Adipocyte (in vitro differentiated cells): Measurements from ENCODE around the gene NFIB.
A peak's percentile ranks its signal among the peaks of the same experiment; 100 is the strongest.

Experiments
- DNase-seq: peaks from one replicate; pipeline ENCODE4 v3.0.0-alpha.2; 2015; ENCODE audit warnings: low read depth
- H3K27me3 ChIP-seq: replicated peaks from 2 replicates; pipeline ENCODE4 v1.7.0; 2013; ENCODE audit warnings: mild to moderate bottlenecking, low read length, moderate library complexity; ENCODE audit not compliant: control insufficient read depth, insufficient read depth
- H3K36me3 ChIP-seq: 2 replicates; pipeline ENCODE4 v1.7.0; 2013; ENCODE audit warnings: low read length, mild to moderate bottlenecking, moderate library complexity; ENCODE audit not compliant: control insufficient read depth, insufficient read depth, severe bottlenecking
- H3K4me1 ChIP-seq: 2 replicates; pipeline ENCODE4 v1.7.0; 2013; ENCODE audit warnings: mild to moderate bottlenecking, low read length, moderate library complexity; ENCODE audit not compliant: control insufficient read depth, insufficient read depth
- H3K4me3 ChIP-seq: 2 replicates; pipeline ENCODE4 v1.7.0; 2013; ENCODE audit warnings: mild to moderate bottlenecking, low read length, moderate library complexity
- H3K9ac ChIP-seq: 2 replicates; pipeline ENCODE4 v1.7.0; 2013; ENCODE audit warnings: mild to moderate bottlenecking, low read length, moderate library complexity
- H3K9me3 ChIP-seq: 2 replicates; pipeline ENCODE4 v1.7.0; 2013; ENCODE audit warnings: mild to moderate bottlenecking, low read length, moderate library complexity; ENCODE audit not compliant: control insufficient read depth

Gene NFIB

DNA sequence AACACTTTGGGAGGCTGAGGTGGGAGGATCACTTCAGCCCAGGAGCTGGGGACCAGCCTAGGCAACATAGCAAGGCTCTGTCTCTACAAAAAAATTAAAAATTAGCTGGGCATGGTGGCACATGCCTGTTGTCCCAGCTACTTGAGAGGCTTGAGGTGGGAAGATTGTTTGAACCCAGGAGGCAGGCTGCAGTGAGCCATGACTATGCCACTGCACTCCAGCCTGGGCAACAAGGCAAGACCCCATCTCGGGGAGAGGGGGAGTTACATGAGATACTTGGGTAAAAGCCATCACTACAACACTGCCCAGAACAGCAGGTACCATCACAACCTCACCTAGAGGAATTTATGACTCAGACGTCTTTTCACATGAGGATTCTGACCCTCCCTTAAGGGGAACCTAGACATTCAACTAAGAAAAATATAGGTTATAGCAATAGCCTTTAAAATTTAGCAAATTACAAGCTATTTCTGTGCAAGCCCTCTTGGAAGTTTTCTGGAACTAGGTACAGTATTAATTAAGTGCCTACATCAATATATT, 143.5 kb downstream of the NFIB start:
- Histone ChIP-seq H3K36me3 (peaks cover 6% of the 10 kb centered on the region), H3K4me3 (no peak overlapping the region), H3K27me3 (no peaks in the 10 kb centered on the region), H3K4me1 (peaks cover 10% of the 10 kb centered on the region), H3K9ac (no peak overlapping the region), H3K9me3 (no peaks in the 10 kb centered on the region)
- no peak for DNase-seq

DNA sequence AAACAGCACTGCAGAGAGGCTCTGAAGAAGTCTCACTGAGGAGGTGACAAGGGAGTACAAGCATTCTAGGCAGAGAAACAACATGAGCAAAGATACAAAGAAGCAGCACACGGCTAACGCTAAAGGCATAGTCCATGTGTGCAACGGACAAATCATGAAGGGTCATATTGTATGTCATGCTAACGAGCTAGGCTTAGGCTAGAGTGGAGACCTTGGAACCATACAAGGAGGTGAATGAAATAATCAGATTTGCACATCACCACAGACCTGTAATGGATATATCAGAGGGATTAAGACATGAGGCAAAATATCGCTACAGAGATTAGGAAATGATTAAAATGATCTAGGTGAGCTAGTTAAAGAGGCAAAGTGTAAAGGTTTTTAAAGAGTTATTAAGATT, 145.6 kb downstream of the NFIB start:
- Histone ChIP-seq H3K36me3 (peaks cover 6% of the 10 kb centered on the region), H3K27me3 (no peaks in the 10 kb centered on the region), H3K9ac (no peak overlapping the region), H3K9me3 (no peaks in the 10 kb centered on the region), H3K4me1 (peaks cover 8% of the 10 kb centered on the region), H3K4me3 (no peak overlapping the region)
- no peak for DNase-seq

DNA sequence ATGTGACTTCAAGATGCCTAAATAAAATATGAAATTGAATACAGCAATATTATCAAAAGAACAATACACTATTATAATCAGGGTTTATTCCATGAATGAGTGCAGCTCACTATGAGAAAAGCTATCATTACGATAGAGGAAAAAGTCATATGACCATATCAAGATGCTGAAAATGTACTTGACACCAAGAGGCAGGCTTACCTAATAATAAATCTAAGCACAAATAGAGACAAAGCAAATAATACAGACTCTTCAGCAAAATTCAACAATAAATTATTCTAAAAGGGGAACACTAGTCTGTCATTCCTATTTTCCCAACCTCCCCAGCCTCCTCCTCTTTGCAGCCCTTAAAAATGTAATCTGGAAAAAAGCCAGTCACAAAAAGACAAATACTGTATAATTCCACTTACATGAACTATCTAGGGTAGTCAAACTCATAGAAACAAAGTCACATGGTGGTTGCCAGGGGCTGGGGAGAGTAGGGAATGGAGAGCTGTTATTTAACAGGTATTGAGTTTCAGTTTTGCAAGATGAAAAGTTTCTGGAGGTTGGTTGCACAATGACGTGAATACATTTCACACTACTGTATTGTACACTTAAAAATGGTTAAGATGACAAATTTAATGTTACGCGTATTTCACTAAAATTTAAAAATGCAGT, 148.4 kb downstream of the NFIB start:
- Histone ChIP-seq H3K9me3 (no peaks in the 10 kb centered on the region), H3K27me3 (no peaks in the 10 kb centered on the region), H3K9ac (no peak overlapping the region), H3K4me3 (no peak overlapping the region), H3K36me3 (peaks cover 6% of the 10 kb centered on the region), H3K4me1 (peaks cover 8% of the 10 kb centered on the region)
- peak; percentile 45 for DNase-seq

DNA sequence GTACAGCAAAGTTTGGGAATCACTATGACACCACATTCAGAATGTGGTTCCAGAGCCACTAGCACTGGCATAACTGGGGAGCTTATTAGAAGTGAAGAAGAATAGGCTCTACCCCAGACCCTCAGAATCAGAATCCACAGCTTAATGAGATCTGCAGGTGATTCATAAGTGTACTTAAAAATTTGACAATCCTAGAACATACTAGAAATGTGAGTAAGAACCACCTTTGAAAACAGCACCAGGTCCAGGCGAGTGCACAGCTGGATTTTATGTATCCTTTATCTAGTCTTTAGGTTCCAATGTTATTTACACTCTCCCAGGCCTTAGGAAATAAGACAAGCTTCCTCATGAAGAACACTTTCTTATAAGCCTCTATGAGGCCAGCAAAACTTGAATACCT, 149.0 kb downstream of the NFIB start:
- Histone ChIP-seq H3K9ac (no peak overlapping the region), H3K27me3 (no peaks in the 10 kb centered on the region), H3K4me3 (no peak overlapping the region), H3K36me3 (peaks cover 6% of the 10 kb centered on the region), H3K9me3 (no peaks in the 10 kb centered on the region), H3K4me1 (peaks cover 8% of the 10 kb centered on the region)
- DNase-seq: no peak

DNA sequence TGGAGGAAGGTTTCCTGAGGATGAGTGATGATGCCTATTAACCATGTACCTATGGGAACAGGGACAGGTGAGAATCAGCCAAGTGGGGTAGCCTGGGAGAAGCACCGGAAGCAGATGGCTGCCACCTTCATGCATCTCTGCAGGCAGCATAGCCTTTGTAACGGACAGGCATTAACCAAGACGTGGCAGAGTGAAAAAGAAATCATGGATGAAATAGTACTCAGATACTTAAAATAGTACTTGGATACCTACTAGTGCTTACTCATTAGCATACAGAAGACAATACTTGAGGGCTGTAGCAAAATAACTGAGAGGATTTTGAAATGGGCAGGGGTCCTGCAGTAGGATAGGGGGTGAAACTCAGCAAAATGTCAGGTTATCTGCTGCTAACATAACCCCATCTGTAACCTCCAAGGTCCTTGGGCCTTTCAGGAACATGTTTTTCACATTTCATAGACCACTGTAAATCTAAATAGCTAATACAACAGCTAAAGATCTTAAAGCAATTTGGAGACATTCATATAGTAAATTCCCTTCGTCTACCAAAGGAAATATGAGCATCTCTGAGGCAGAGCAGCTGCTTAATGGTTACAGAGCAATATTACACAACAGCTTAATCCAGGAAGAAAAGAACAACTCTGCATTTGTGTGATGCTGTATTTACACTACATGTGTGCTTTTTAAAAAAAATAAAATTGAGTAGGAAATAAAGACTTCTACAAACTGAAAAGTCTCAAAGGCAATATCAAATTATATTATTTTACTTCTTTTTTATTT, 154.3 kb downstream of the NFIB start:
- DNase-seq: peak; percentile 62
- peaks cover 11% of the 10 kb centered on the region for H3K4me1 ChIP-seq
- no peak overlapping the region for H3K9ac ChIP-seq
- no peak overlapping the region for H3K4me3 ChIP-seq
- H3K27me3 ChIP-seq: no peaks in the 10 kb centered on the region
- H3K9me3 ChIP-seq: no peaks in the 10 kb centered on the region
- H3K36me3 ChIP-seq: peaks cover 8% of the 10 kb centered on the region

DNA sequence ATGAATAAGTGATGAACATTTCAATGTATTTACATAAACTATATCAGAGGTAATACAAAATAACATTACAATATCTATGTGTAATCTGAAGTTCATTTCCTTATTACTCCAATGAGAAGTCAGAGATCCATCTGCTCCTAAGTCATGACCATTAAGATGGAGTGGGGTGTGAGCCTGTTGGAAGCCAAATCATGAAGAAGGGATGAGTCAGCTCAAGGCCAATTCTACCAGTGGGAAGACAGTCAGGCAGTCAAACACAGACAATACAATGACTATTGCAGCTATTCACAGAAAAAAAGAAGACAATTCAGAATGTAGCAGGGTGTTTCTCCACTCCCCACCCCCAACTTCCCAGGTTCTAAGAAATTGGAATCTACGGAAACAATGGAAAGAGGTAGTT, 155.0 kb downstream of the NFIB start:
- Histone ChIP-seq H3K36me3 (peaks cover 11% of the 10 kb centered on the region), H3K27me3 (no peaks in the 10 kb centered on the region), H3K9ac (no peak overlapping the region), H3K4me1 (peaks cover 11% of the 10 kb centered on the region), H3K9me3 (no peaks in the 10 kb centered on the region), H3K4me3 (no peak overlapping the region)
- no peak for DNase-seq

DNA sequence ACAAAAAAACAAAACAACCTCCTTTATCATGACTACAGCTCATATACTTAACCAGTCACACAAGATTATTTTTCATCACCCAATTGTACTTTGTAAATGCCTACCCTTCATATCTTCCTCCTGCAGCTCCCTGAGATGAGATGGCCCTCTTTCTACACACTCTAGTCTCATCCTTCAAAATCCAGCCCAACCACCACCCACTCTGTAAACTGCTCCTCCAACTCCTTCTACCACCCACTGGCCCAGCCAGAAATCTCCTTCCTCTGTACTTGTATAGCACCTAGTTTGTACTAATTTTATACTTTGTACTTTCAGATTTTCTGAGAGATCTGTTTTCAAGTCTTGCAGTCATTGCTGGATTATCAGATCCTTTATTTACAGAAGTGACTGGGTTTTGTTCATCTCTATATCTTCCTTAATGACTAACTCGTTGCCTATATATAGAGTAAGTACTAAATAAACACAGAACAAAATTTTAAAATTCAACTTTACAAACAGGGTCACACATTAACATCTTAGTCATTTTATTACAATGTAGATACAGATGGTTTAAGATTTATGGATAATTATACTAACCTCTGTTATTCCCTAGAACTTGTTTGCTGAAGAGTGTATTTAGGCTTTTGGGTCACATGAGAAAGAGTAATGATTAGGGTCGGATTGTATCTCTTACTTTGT, 155.7 kb downstream of the NFIB start:
- H3K36me3 ChIP-seq: peaks cover 11% of the 10 kb centered on the region
- no peak overlapping the region for H3K9ac ChIP-seq
- no peaks in the 10 kb centered on the region for H3K9me3 ChIP-seq

DNA sequence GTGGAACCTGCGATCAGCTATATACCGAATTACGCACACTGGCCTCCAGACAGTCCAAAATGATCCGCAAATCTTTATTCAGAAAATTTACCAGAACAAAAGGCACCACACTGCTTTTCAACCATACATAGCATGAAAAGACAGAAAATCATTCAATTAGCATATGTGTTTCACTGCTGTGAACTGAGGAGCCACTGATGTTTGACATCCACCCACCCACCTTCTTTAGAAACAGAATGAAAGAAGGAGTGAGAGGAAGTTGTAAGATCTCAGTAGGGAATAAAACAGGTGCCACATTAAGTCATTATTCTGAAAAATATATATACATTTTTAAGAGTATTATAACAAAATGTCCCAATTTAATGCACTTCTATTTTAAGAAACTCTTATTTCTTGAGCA, 156.8 kb downstream of the NFIB start:
- Histone ChIP-seq H3K4me3 (no peak overlapping the region), H3K9ac (no peak overlapping the region), H3K36me3 (peaks cover 11% of the 10 kb centered on the region), H3K27me3 (no peaks in the 10 kb centered on the region), H3K4me1 (peaks cover 20% of the 10 kb centered on the region), H3K9me3 (no peaks in the 10 kb centered on the region)
- no peak for DNase-seq

More for the DNA sequence above, 155.7 kb downstream of the NFIB start:
- Histone ChIP-seq H3K27me3 (no peaks in the 10 kb centered on the region), H3K4me1 (peaks cover 13% of the 10 kb centered on the region), H3K4me3 (no peak overlapping the region)
- DNase-seq: no peak

DNA sequence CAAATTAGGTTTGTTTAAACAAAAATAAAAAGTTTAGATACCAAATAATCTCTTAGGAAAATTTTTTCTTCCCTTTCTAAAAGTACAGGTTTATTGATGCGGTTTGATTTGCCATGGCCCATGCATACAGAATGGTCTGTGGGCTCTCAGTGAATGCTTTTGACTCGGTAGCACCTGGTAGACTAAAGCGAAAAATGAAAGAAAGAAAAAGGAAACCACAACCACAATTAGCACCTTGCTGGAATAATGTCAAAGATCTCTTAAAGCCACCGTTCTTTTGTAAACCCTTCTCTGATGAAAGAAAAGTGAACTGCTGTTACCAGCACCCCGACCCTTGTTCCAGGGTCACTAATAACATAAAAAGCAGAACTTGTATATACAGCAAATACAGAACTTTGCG, 157.9 kb downstream of the NFIB start:
- peaks cover 18% of the 10 kb centered on the region for H3K4me1 ChIP-seq
- H3K9me3 ChIP-seq: no peaks in the 10 kb centered on the region
- H3K36me3 ChIP-seq: peaks cover 11% of the 10 kb centered on the region
- no peak overlapping the region for H3K4me3 ChIP-seq
- no peaks in the 10 kb centered on the region for H3K27me3 ChIP-seq
- no peak for DNase-seq
- H3K9ac ChIP-seq: no peak overlapping the region

DNA sequence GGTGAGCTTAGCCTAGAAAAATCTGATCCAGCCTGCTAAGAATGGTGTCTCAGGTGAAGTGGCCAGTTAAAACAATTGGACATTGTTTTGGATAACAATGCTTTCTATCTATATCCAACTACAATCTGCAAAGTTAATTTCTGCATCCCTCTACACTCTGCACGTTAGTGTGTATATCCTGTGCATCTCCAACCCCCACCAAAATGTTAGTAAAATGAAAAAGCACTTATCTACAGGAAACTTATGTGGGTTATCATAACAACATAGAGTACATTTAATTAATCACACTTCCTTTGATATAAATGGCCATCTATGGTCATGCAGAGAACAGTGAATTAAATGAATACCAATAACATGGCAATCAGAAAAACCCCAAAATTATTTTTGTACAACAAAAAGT, 158.7 kb downstream of the NFIB start:
- DNase-seq: no peak
- Histone ChIP-seq H3K36me3 (peaks cover 11% of the 10 kb centered on the region), H3K4me3 (no peak overlapping the region), H3K9me3 (no peaks in the 10 kb centered on the region), H3K9ac (no peak overlapping the region), H3K4me1 (peaks cover 19% of the 10 kb centered on the region), H3K27me3 (no peaks in the 10 kb centered on the region)

DNA sequence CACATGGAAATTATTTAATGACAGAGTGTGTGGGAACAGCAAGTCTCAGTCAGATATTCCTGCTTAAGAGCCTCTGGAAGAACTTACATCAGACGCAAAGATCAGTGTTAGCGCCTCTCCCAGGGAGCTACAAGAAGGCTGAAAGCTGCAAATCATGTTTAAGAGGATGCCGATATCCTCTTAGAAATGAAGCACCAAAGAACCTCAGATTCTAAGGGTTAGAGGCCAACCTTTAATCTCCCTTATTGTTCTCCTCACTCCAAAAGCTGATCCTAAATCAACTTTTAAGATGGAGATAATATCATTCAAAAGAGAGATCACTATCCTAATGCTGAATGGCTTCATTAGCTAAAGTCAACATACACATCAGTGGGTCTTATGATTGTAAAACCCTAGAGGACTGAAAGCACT, 160.6 kb downstream of the NFIB start:
- peak overlapping the region; percentile 1 for H3K9ac ChIP-seq
- H3K9me3 ChIP-seq: no peaks in the 10 kb centered on the region
- peak; percentile 40 for DNase-seq
- H3K27me3 ChIP-seq: no peaks in the 10 kb centered on the region
- peaks cover 19% of the 10 kb centered on the region for H3K4me1 ChIP-seq
- H3K4me3 ChIP-seq: peak overlapping the region; percentile 60
- H3K36me3 ChIP-seq: peaks cover 14% of the 10 kb centered on the region
